Glutamatergic neuron (in vitro differentiated cells): Measurements from ENCODE around the gene JAK3. TPM values are rescaled to one million over a fixed set of nuclear protein-coding genes. Genes with fewer than 3 reads are reported as not detected.
A peak's percentile ranks its signal among the peaks of the same experiment; 100 is the strongest.

Experiments used
- DNase-seq: peaks from one replicate; pipeline ENCODE4 v3.0.0; 2022
- H3K27ac Mint-ChIP-seq: one replicate; pipeline ENCODE4 v1.8.0; 2020; ENCODE audit warnings: mild to moderate bottlenecking, mixed read lengths, inconsistent platforms; ENCODE audit not compliant: unreplicated experiment
- H3K27me3 Mint-ChIP-seq: one replicate; pipeline ENCODE4 v1.8.0; 2020; ENCODE audit warnings: mild to moderate bottlenecking, moderate library complexity, mixed read lengths, inconsistent platforms; ENCODE audit not compliant: unreplicated experiment
- H3K36me3 Mint-ChIP-seq: one replicate; pipeline ENCODE4 v1.8.0; 2020; ENCODE audit warnings: mild to moderate bottlenecking, mixed read lengths, inconsistent platforms; ENCODE audit not compliant: unreplicated experiment
- H3K4me1 Mint-ChIP-seq: one replicate; pipeline ENCODE4 v1.8.0; 2020; ENCODE audit warnings: mild to moderate bottlenecking, low read depth, mixed read lengths, inconsistent platforms; ENCODE audit not compliant: unreplicated experiment
- H3K4me3 Mint-ChIP-seq: one replicate; pipeline ENCODE4 v1.8.0; 2020; ENCODE audit warnings: mild to moderate bottlenecking, mixed read lengths, inconsistent platforms; ENCODE audit not compliant: unreplicated experiment
- H3K9me3 Mint-ChIP-seq: one replicate; pipeline ENCODE4 v1.8.0; 2020; ENCODE audit warnings: mild to moderate bottlenecking, moderate library complexity, mixed read lengths, inconsistent platforms; ENCODE audit not compliant: unreplicated experiment
- CTCF ChIP-seq: fragments of 200-600 bp; sonication (generic); IDR thresholded peaks from one replicate; pipeline ENCODE4 v1.5.0; 2021; ENCODE audit not compliant: partially characterized antibody, unreplicated experiment
- total RNA-seq: library from RNA; stranded (reverse); fragmentation: NEBNext Ultra II Directional; extraction: Animal tissue kit (Norgen Biotek cat#: 25700); gene quantifications from one replicate; pipeline ENCODE4 v1.2.1, GENCODE V29; 2021; ENCODE audit not compliant: unreplicated experiment

Gene JAK3
- total RNA-seq, 1 donor from 2014 or later = 1.3 TPM

DNA sequence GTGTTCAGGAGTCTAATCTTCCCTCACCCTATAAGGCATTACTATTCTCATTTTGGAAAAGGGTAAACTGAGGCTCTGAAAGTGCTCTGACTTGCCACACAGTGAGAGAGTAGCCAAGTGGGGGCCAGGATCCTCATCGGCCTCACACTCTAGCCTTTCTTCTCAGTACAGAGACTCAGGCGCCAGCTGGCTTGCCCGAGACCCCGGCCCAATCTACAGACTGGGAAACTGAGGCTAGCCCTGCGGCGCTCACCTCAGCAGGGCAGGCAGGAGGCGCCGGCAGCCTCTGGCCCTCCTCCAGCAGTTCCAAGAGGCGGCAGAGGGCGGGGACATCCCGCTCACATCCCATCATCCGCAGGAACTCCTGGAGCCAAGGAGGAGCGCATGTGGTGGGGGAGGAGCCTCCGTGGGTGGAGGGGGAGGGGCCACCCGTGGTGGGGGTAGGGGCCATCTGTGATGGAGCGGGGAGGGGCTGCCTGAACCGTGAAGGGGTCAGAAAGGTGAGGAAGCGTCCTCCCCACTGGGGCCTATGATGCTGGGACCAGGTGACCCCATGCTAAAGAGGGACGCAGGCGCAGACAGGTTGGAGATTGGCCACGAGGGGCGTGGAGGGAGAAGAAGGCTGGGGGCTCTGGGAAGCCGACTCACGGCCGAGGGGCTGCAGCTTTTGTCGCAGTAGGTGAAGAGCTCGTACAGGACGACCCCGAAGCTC is 17.8 kb downstream of the JAK3 start:
- Mint-ChIP-seq H3K4me3 (peak overlapping the region; percentile 85), H3K4me1 (no peaks in the 10 kb centered on the region), H3K27me3 (peaks cover 11% of the 10 kb centered on the region), H3K27ac (peak overlapping the region; percentile 85), H3K9me3 (peaks cover 2% of the 10 kb centered on the region), H3K36me3 (peaks cover 3% of the 10 kb centered on the region)
- DNase-seq = peak; percentile 73
- TF ChIP-seq CTCF = no peak

DNA sequence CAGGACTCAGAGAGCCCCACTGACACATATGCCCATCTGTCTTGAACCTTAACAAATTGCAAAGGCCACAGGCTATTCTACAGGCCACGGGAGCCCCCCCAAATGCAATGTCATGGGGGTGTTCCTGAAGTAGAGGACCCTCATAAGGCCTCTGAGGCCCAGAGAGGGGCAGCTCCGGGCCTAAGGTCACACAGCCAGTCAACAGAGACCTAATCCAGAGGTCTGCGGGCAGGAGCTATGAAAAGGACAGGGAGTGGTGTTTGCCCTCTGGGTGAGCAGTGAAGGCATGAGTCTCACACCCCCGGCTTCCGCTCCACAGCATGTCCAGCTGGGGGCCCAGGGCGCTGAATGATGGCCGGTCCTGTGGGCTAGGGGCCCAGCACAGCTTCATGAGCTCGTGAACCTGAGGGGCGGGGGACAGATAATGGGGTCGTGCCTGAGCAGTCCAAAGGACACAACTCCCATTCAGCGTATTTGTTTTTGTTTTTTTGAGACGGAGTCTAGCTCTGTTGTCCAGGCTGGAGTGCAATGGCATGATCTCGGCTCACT is 21.2 kb downstream of the JAK3 start:
- Mint-ChIP-seq H3K36me3 (no peaks in the 10 kb centered on the region), H3K27ac (no peak overlapping the region), H3K4me1 (no peaks in the 10 kb centered on the region), H3K9me3 (no peaks in the 10 kb centered on the region), H3K27me3 (peaks cover 10% of the 10 kb centered on the region), H3K4me3 (no peak overlapping the region)
- no peak for TF ChIP-seq CTCF
- no peak for DNase-seq

GRCh38 chr19:17824339-17824738 is 23.4 kb downstream of the JAK3 start:
- TF ChIP-seq CTCF = no peak
- no peak for DNase-seq
- no peaks in the 10 kb centered on the region for H3K36me3 Mint-ChIP-seq
- no peaks in the 10 kb centered on the region for H3K4me1 Mint-ChIP-seq
- H3K9me3 Mint-ChIP-seq = no peaks in the 10 kb centered on the region
- no peak overlapping the region for H3K27ac Mint-ChIP-seq
- H3K27me3 Mint-ChIP-seq = peaks cover 7% of the 10 kb centered on the region
- no peak overlapping the region for H3K4me3 Mint-ChIP-seq

DNA sequence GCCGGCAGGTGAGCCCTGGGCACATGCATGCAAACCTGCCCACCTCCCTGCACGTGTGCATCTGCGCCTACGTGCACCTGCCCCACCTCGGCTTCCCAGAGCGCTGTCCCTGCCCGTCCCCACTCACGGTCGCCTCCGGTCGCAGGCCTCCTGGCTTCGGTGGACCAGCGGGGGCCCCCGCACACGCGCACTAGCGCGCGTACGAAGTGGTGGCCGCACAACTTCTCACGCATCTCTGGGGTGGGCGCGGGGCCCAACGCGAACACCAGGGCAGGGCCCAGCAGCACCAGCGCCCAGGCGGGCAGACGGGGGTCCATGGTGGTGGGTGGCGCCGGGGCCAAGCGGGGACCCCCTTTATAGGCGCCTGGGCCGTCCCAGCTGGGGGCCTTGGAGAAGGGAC is 26.6 kb downstream of the JAK3 start, which contains the start of gene INSL3:
Gene INSL3 (minus strand): TSS at position 330 of the 400 bp plus-strand sequence. CDS start 13 bp downstream, at position 317.
- Mint-ChIP-seq H3K27me3 (peaks cover 5% of the 10 kb centered on the region), H3K27ac (no peak within 1 kb of the TSS), H3K9me3 (peaks cover 3% of the 10 kb centered on the region), H3K4me3 (no peak within 1 kb of the TSS), H3K36me3 (no peaks in the 10 kb centered on the region), H3K4me1 (no peaks in the 10 kb centered on the region)
- TF ChIP-seq CTCF = no peak
- DNase-seq = no peak

GRCh38 chr19:17817668-17818363 is 30.0 kb downstream of the JAK3 start:
- Mint-ChIP-seq H3K9me3 (peaks cover 3% of the 10 kb centered on the region), H3K27me3 (no peaks in the 10 kb centered on the region), H3K27ac (no peak overlapping the region), H3K4me3 (no peak overlapping the region), H3K36me3 (no peaks in the 10 kb centered on the region), H3K4me1 (no peaks in the 10 kb centered on the region)
- DNase-seq = no peak
- no peak for TF ChIP-seq CTCF
